Bone marrow (tissue), 2 donors: ENCODE results near the gene RBMX.

Experiments
- DNase-seq, 2 donors: peaks; one replicate each; lab custom pipeline; 2025; lab: John Stamatoyannopoulos, UW

The RBMX gene

DNA sequence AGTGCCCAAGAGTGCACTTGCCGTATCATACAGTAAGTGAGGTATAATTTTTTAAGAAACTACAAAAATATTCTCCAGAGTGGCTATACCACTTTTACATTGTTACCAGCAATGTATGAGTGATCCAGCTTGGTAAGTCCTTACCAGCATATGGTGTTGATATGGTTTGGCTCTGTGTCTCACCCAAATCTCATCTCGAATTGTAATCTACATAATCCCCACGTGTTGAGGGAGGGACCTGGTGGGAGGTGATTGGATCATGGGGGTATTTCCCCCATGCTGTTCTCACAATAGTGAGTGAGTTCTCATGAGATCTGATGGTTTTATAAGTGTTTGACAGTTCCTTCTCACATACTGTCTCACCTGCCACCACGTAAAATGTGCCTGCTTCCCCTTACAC is 44.8 kb downstream of the RBMX start:
- no peak for DNase-seq

DNA sequence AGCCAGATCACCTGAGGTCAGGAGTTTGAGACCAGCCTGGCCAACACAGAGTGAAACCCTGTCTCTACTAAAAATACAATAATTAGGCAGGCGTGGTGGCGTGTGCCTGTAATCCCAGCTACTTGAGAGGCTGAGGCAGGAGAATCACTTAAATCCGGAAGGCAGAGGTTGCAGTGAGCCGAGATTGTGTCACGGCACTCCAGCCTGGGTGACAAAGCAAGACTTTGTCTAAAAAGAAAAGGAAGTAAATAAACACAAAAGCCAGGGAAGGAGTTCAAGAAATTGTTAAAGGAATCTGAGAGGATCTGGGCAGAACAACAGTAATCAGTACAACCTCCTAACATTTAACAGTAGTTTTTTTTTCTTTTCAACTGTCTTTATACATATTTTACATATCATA is 51.1 kb downstream of the RBMX start:
- no peak for DNase-seq

DNA sequence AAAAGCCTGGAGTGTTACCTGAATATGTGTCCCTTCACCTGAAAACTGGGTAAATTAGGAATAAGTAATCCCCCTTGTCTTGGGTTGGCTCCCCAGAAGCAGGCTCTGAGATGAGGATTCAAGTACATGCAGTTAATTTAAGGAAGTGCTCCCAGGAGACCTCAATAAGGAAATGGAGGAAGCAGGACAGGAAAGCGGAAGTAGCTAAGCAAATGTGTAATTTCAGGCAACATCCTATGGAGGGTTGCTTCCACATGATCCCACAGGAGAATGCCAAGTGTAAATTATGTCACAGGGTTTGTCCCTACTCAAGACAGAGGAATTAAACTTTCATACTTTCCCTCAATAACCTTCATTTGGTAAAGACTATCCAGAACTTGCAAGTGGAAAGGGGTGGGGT is 51.7 kb downstream of the RBMX start:
- DNase-seq = no peak

DNA sequence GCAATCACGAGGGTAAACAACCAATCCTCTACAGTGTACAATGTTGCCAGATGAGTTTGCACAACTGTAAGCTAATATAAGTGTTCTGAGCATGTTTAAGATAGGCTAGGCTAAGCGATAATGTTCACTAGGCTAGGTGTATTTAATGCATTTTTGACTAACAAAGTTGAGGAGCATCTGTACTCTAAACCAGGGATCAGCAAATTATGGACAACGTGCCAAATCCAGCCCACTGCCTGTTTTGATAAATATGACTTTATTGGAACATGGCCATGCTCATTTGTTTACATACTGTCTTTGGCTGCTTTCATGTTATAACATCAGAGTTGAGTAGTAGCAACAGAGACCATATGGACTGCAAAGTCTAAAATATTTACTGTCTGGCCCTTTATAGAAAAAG is 53.5 kb downstream of the RBMX start:
- no peak for DNase-seq

DNA sequence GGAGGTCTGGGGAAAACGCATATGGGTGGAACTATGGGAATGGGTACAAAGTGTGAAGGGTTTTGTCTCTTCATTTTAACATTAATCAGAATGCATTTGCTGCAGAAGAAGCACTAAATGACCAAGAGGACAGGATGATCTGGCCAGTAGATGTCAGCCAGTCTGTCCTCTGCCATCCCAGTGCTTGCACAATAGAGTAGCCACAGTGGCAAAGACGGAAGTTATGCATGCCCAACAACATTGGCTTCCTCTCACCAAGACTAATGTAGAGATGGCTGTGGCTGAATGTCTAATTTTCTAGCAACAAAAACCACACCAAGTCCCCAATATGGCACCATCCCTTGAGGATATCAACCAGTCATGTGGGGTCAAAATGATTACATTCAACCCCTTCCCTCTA is 54.8 kb downstream of the RBMX start:
- no peak for DNase-seq
